Endothelial cell of hepatic sinusoid (primary cell): Measurements from ENCODE around the gene ATRX.
"Not testable (repeated sequence)": the region's sequence is repeated elsewhere in the genome, so short reads cannot be mapped to it uniquely, and the experiment has no call there.

Source experiments
- in situ Hi-C: cut with HindIII; loops from 2 replicates; pipeline ENCODE4 v1.10.0; 2017; ENCODE audit warnings: low sequenced_read_pairs

Gene ATRX

DNA sequence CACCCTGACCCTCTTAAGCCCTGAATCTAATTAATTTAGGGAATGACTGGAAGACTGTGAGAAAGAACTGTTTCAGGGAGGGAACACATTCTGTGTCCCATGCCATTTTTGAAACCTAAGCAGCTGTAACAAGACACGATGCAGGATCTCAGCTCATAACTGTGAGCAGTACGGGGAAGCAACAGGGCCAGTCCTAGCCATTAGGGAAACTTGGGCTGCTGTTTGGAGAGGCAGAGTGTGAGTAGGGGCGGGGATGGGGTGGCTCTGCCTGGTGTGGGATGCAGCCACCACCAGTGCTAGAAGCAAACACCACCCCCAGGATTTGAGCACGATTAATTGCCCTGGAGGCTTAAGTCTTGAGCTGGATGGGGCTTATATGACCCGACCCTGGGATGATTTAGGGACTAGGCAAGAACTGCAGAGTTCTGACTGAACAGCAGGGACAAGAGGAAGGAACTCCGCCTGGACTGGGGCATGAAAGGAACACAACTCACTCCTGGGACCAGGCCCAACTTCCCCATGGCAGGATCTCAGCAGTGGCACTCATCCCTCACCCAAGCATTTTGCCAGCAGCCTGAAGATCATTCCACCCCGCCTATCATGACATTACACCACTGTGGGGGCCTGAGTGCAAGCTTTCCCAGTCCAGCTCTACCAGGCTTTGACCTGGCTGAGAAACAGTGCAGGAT, 43.1 kb downstream of the ATRX start:
- in situ Hi-C loops, result no loop called here

DNA sequence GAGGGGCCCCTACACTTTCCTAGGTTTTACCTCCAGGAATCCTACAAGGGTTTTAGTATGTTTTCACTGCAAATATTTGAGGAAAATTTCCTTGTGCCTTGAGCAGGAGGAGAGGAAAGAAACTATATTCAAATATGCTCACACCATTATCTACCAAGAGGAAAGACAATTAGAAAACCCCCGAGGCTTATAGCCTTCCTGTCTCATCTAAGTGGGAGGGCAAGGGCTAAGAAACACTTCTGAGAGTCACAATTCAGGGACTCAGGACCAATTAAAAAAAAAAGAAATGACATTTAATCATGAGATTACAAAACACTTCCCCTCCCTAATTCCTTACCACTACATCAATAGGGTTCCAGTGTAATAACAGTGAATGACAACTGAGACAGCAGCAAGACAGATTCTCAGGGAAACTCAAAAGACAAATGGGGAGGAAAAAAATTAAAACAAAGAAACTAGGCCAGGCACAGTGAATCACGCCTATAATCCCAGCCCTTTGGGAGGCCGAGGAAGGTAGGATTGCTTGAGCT, 45.6 kb downstream of the ATRX start:
- in situ Hi-C loops, result no loop called here

DNA sequence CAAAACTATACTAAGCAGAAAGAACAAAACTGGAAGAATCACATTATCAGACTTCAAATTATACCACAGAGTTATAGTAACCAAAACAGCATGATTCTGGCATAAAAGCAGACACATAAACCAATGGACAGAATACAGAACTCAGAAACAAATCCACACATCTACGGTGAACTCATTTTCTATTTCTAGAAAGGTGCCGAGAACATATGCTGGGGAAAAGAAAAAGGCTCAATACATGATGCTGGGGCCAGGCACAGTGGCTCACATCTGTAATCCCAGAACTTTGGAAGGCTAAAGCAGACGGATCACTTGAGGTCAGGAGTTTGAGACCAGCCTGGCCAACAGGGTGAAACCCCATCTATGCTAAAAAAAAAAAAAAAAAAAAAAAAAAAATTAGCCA, 52.7 kb downstream of the ATRX start:
- in situ Hi-C loops, result no loop called here

DNA sequence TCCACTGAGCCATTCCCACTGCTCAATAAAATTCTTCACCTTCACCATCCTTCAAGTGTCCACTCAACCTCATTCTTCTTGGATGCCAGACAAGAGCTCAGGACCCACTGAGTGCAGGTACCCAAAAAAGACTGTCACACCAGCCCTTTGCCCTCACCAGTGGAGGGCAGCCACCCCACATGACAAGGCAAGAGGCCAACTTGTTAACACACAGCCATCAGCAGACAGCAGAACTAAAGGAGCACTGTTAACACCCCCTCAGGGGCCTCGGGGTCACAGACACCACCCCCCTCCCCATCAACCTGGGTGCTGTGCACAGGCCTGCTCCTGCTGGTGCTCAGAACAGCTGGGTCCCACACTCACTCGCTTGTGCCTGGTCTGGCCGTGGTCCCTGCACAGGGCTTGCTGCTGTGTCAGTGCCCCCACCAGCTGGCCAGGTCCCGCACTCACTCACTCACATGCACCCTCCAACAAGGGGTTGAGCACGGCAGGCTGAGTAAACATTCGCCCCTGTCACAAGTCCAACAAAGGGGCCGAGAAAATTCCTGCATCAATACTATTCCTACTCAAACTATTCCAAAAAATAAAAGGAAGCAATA, 54.1 kb downstream of the ATRX start:
- in situ Hi-C loops, result no loop called here

DNA sequence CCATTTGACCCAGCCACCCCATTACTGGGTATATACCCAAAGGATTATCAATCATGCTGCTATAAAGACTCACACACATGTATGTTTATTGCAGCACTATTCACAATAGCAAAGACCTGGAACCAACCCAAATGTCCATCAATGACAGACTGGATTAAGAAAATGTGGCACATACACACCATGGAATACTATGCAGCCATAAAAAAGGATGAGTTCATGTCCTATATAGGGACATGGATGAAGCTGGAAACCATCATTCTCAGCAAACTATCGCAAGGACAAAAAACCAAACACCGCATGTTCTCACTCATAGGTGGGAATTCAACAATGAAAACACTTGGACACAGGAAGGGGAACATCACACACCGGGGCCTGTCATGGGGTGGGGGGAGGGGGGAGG, 59.9 kb downstream of the ATRX start:
- in situ Hi-C loops, result not testable (repeated sequence)

DNA sequence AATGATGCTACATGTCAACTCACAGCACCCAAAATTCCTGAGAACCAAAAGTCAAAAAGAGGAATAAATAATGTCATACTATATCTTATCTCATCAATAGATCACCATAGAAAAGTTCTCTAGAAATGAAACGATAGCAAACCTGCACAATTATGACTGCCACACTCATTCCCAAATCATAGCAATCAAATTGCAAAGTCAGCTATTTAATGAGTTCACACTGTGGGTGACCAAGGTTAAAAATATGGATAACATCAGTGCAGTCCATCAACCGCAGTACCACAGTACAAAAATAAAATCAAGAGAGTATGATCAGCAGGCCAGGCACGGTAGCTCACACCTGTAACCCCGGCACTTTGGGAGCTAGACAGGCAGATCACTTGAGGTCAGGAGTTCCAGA, 62.3 kb downstream of the ATRX start:
- in situ Hi-C loops, result no loop called here

DNA sequence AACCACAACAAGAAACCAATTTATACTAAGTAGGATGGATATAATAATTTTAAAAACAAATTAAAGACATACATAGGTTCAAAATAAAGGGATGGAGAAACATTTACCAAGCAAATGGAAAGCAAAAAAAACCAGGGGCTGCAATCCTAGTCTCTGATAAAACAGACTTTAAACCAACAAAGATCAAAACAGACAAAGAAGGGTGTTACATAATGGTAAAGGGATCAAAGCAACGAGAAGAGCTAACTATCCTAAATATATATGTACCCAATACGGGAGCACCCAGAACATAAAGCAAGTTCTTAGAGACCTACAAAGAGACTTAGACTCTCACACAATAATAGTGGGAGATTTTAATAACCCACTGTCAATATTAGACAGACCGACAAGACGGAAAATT, 66.6 kb downstream of the ATRX start:
- in situ Hi-C loops, result no loop called here

DNA sequence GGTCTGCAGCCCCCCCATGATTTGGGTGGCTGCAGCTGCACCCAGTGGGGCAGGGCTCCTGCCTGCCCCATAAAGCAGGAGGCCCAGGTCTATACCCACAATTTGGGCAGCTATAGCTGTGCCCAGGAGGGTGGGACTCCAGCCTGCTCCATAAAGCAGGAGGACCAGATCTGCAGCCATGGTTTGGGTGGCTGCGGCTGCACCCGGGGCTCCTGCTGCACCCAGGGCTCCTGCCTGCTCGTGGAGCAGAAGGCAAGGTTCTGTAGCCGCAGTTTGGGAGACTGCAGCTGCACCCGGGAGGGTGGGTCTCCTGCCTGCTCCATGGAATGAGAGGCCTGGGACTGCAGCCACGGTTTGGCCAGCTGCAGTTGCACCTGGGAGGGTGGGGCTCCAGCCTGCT, 81.1 kb downstream of the ATRX start:
- in situ Hi-C loops, result no loop called here

DNA sequence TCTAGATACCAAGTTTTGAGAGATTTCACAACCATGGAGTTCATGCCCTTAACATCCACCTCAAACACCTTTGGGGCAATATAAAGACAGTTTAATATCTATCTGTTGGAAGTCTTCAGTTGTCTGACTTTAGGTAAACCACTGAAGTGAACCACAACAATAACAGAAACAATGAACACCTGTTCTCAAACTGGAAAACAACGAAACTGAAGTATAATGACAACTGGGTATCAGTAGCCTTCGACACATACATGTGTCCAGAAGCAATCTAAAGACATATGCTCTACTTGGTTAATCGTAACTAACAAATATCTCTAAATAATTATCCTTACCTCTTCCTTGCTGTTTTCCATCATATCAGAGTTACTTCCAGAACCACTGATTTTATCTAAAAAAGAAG, 87.8 kb downstream of the ATRX start:
- in situ Hi-C loops, result no loop called here

DNA sequence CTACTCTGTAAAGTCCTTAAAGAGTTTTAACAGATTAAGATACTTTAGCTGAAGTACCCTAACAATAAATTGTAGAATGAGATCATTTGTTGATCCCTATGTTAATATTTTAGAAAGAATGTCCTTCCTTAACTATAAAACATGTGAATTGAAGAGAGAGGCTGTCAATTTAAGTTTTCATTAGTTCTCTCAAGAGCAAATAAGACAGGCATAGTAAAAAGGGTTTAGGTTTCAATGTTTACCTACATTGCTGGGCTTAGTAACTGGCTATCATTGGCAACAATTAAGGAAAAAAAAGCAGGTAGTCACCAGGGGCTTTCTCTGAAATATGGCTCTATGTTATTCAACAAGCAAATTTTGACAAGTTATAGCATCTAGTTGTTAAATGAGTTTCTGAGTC, 91.5 kb downstream of the ATRX start:
- in situ Hi-C loops, result no loop called here

DNA sequence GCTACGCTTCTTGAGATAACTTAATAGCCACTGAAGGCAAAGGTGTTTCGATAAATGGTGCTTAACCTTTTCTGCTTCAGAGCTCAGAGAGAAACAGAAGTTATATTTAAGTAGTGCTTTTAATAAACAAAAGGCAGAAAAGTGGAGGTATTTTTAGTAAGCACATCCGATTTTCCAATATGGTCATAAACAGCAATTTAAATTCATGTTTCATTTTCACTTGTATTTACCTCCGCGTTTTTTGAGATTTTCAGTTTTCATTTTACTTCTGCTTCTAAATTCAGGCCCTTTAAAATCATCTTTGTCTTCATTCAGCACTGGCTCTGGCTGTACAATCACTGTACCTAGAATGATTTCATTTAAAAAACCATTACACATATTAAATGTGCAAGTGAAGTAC, 92.4 kb downstream of the ATRX start:
- in situ Hi-C loops, result no loop called here

DNA sequence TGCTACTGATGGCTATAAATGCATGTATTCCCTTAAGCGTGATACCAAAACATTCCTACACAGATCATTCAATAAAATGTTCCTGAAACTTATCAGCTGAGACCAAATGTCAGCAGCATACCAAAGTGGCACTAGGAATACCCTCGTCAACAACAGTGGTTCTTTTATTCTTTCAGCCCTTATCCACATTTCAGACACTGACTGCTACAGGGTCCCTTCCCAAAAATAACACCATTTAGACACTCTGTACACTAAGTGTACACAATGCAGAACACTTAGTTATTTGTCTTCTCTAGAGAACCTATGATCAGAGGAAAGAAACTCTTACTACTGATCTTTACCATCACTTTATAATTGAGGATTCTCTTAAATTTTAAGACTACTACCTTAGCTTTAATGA, 94.1 kb downstream of the ATRX start:
- in situ Hi-C loops, result no loop called here

DNA sequence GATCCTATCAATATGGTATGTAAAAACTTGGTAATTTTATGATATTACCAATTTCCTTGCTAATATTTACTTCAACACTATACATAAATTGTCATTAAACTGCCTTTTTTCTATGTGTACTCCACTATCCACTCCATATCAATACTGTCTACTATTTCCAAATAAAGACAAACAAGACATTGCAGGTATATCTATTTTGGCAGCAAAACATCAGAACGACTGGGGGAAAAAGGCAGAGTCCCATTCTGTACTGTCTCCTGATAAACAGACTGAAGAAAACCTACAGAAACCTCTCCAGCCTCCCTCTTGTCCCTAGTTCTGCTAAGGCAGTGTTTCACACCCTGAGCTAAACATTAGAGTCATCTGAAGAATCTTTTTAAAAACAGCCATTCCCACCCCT, 96.6 kb downstream of the ATRX start:
- in situ Hi-C loops, result no loop called here

DNA sequence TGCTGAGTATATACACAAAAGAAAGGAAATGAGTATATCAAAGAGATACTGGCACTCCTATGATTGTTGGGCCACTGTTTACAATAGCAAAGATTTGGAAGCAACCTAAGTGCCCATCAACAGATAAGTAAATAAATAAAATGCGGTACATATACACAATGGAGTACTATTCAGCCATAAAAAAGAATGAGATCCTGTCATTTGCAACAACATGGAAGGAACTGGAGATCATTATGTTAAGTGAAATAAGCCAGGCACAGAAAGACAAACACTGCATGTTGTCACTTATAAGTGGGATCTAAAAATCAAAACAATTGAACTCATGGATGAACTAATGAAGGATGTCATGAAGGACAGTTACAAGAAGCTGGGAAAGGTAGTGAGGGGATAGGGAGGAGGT, 100.3 kb downstream of the ATRX start:
- in situ Hi-C loops, result not testable (repeated sequence)

DNA sequence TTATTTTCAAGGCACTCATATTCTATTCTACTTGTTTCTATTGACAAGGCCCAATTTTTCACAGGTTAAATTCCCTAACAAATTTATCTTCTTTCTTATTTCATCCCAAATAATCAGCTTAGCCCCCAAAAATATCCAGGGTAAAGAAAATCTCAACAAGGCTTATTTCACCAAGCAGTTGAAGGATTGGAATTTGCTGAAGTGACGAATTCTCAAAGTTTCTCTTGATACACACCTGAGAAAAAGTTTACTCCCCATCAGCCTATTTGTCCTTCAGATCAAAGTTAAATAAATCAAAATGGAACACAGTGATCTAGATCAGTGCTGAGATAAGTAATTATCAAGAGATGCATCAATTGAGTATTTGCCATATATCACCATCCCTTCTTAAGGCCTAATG, 106.9 kb downstream of the ATRX start:
- in situ Hi-C loops, result no loop called here

DNA sequence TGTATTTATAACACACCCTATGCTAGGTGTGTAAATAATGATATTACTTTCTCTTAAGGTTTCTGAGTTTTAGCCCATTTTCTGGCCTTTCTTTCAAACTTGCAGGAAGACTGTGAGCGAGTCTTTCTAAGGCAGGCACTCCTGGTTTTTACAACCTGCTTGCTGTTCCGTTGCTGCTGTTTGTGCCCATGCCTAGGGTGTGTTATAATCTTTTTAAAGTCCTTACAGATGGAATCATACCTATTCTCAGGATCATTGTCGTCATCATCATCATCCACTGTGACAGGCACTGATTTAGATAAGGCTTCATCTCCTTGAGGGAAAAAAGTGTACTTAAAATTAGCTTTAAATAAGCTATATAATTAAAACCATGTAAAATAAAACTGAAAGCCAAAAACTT, 110.0 kb downstream of the ATRX start:
- in situ Hi-C loops, result no loop called here

DNA sequence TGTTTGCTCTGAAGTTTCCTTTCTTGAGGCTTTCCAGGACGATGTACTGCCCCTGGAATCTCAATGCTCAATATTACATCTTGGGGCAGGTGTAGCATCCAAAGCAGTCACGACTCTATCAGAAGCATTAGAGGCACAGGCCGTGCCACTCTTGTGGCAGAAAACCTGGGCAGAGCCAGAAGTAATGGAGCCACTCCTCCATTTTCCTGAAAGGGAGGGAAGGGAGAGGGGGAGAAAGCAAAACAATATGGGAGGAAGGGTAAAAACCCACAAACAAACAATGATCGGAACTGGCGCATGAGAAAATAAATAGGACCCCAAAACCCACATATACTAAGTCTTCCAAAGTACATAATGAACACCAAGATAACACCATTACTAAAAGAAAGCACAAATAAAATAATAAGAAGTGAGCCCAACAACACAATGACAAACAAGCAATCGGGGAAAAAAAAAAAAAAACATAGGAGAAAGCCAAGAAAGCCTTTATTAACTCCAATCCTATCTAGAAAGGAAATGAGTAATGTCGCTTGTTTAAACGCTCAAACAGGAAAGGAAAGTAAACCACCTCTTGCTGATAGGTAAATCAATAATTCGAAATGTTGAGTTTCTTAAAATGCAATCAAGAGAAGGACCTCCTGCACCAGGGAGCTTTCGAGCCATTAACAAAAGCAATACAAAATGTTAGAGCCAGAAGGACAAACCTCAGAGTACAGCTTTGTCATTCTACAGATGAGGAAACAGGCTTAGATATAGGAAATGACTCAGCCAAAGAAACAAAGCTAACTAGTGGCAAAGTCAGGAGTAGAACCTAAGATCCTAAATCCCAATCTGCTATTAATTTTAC, 117.4 kb downstream of the ATRX start:
- in situ Hi-C loops, result no loop called here

DNA sequence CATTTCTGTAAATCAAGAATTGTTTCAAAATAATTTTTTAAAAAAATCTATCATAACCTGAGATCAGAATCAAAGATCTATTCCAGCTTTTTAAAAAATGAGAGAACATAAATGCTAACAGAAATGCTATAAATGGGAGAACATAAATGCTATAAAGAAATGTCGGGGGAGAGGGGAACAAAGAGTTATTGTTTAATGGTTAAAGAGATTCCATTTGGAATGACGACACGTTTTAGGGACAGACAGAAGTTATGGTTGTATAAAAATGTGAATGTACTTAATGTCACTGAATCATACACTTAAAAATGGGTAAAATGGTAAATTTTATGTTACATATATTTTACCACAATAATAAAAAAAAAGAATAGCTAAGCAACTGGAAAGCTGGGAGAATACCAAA, 127.1 kb downstream of the ATRX start:
- in situ Hi-C loops, result no loop called here

DNA sequence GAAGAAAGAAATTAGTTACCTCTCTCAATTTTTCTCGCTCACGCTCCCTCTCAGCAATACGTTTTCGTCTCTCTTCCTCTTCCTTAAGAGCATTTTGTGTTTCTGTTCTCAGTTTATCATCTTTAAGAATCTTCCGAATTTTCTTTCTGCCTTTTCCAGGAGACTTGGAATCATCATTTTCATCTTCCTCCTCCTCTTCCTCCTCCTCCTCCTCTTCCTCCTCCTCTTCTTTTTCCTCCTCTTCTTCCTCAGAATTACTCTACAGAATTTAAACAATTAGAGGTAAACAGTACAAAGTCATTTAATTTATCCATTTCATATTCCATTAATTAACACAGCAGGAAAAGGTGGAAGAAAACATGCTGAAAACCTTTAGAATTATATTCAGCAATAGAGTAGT, 133.9 kb downstream of the ATRX start:
- in situ Hi-C loops, result no loop called here

DNA sequence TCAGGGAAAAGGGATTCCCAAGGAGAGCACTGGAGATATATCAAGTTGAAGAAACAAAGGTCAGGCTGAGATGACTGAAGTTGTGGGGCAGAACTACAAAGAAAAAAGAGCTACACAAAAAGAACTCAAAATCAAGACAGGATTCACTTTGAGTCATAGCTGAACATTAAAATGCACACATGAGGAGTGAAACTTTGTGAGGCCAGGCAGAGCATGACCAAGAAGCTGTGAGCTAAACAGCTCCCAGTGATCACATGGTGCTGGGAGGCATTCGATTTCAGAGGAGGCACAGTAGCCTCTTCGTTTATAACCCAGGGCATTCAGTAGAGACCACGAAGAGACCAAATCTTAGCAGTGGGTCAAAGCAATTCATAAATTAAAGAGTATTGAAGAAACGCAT, 145.3 kb downstream of the ATRX start:
- in situ Hi-C loops, result no loop called here

DNA sequence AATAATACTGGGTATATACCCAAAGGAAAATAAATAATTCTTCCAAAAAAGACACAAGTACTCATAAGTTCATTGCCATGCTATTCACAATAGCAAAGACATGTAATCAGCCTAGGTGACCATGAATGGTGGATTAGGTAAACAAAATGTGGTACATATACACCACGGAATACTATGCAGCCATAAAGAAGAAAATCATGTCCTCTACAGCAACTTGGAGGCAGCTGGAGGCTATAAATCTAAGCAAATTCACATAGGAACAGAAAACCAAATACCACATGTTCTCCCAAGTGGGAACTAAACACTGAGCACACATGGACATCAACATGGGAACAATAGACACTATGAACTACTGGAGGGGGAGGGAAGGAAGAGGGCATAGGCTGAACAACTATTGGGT, 146.2 kb downstream of the ATRX start:
- in situ Hi-C loops, result no loop called here

DNA sequence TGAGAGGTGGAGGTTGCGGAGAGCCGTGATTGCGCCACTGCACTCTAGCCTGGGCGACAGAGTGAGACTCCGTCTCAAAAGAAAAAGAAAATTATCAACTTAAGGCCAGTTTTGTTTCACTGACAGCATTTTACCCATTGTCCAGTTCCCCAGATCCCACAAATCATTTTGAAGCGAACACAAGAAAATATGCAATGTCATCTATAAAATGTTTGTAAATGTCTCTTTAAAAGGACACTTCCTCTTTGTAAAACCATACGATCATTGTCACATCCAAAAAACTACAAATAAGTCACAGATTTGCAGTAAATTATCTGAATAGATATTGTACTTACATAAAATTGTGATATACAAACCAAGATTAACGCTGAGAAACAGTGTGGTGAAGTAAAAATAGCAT, 147.6 kb downstream of the ATRX start:
- in situ Hi-C loops, result no loop called here
